Naive thymus-derived CD4-positive, alpha-beta T cell (primary cell): ENCODE results near the gene ADPRHL1. TPM values are rescaled to one million over a fixed set of nuclear protein-coding genes. Genes with fewer than 3 reads are reported as not detected.
A peak's percentile ranks its signal among the peaks of the same experiment; 100 is the strongest.

ENCODE experiments used
- ATAC-seq: fragments of 150-1000 bp; cut with Tn5 transposase; 2 replicates; pipeline ENCODE4 v1.10.0; 2021; ENCODE audit warnings: mild to moderate bottlenecking, moderate library complexity
- CTCF ChIA-PET: fragments of 350-600 bp; sonication (Branson Sonifier 250); formaldehyde crosslinking; loops from one replicate; lab custom pipeline; 2021; ENCODE audit warnings: antibody characterized with exemption; lab: Charles Lee
- POLR2A ChIA-PET: fragments of 350-600 bp; sonication (Branson Sonifier 250); formaldehyde crosslinking; loops from one replicate; lab custom pipeline; 2021; ENCODE audit warnings: antibody characterized with exemption, inconsistent platforms; lab: Charles Lee
- DNase-seq, 9 donors: peaks; one replicate each; pipeline versions ENCODE4 v3.0.0 to v3.0.0-alpha.2; 2020 to 2022; ENCODE audit warnings: mixed read lengths in 1 of 9
- H3K27ac ChIP-seq: one replicate; pipeline ENCODE4 v1.7.0; 2013; ENCODE audit warnings: mild to moderate bottlenecking, low read depth, low read length, moderate library complexity
- H3K27me3 ChIP-seq, 2 donors: one replicate each; pipeline ENCODE4 v1.7.0; 2013; ENCODE audit warnings: low read length in 2 of 2, mild to moderate bottlenecking in 2 of 2, moderate library complexity in 2 of 2; ENCODE audit not compliant: control insufficient read depth in 2 of 2, insufficient read depth in 2 of 2
- H3K36me3 ChIP-seq, 3 experiments: 1 replicate in 2 of 3; 2 replicates in 1 of 3; pipeline ENCODE4 v1.7.0; 2013; ENCODE audit warnings: low read length in 3 of 3, mild to moderate bottlenecking in 3 of 3, moderate library complexity in 1 of 3; ENCODE audit not compliant: insufficient read depth in 3 of 3, control insufficient read depth in 2 of 3
- H3K4me1 ChIP-seq, 2 donors: one replicate each; pipeline ENCODE4 v1.7.0; 2013; ENCODE audit warnings: low read length in 2 of 2, mild to moderate bottlenecking in 2 of 2, moderate library complexity in 1 of 2; ENCODE audit not compliant: control insufficient read depth in 2 of 2, insufficient read depth in 2 of 2
- H3K4me3 ChIP-seq: 2 replicates; pipeline ENCODE4 v1.7.0; 2013; ENCODE audit warnings: mild to moderate bottlenecking, low read length
- H3K9me3 ChIP-seq, 3 experiments: 1 replicate in 2 of 3; 2 replicates in 1 of 3; pipeline ENCODE4 v1.7.0; 2013; ENCODE audit warnings: low read length in 3 of 3; ENCODE audit not compliant: control insufficient read depth in 2 of 3
- H3K27ac Mint-ChIP-seq, 9 donors: one replicate each; pipeline ENCODE4 v1.8.0; 2020 to 2022; ENCODE audit warnings: mixed read lengths in 9 of 9, mild to moderate bottlenecking in 8 of 9, moderate library complexity in 5 of 9, inconsistent platforms in 2 of 9
- H3K27me3 Mint-ChIP-seq, 5 donors: one replicate each; pipeline ENCODE4 v1.8.0; 2021 to 2022; ENCODE audit warnings: mixed read lengths in 5 of 5, mild to moderate bottlenecking in 1 of 5
- H3K36me3 Mint-ChIP-seq, 5 donors: one replicate each; pipeline ENCODE4 v1.8.0; 2020 to 2022; ENCODE audit warnings: mixed read lengths in 5 of 5, mild to moderate bottlenecking in 3 of 5, inconsistent platforms in 1 of 5
- H3K4me1 Mint-ChIP-seq, 7 donors: one replicate each; pipeline ENCODE4 v1.8.0; 2020 to 2022; ENCODE audit warnings: mixed read lengths in 7 of 7, mild to moderate bottlenecking in 3 of 7, inconsistent platforms in 1 of 7
- H3K4me3 Mint-ChIP-seq, 10 donors: one replicate each; pipeline ENCODE4 v1.8.0; 2020 to 2022; ENCODE audit warnings: mild to moderate bottlenecking in 10 of 10, mixed read lengths in 10 of 10, moderate library complexity in 6 of 10, inconsistent platforms in 2 of 10
- H3K9me3 Mint-ChIP-seq, 11 donors: one replicate each; pipeline ENCODE4 v1.8.0; 2020 to 2022; ENCODE audit warnings: mixed read lengths in 11 of 11, mild to moderate bottlenecking in 4 of 11, inconsistent platforms in 1 of 11, moderate library complexity in 1 of 11
- intact Hi-C, 2 donors: fragments of 100-400 bp; cut with micrococcal nuclease; formaldehyde crosslinking; loops; one replicate each; pipeline ENCODE4 v1.15.1; 2023
- polyA plus RNA-seq, 2 donors: library from polyadenylated mRNA; unstranded; fragments of 300-500 nt; fragmentation: Illumina TruSeq; gene quantifications; one replicate each; pipeline ENCODE4 v1.2.3, GENCODE V29; 2021
- total RNA-seq, 6 experiments: library from RNA in 5 of 6; stranded (reverse) in 5 of 6; gene quantifications; 1 replicate in 5 of 6; 2 replicates in 1 of 6; pipeline ENCODE4 v1.2.3 and lab custom pipeline; 2021 to 2026

The ADPRHL1 gene
- total and polyA plus RNA-seq, 7 experiments from 2014 or later: 0.12 to 2.0 (median 1.1) TPM; not detected in 1

- ChIA-PET POLR2A (no interaction called here), CTCF (interaction anchor here (0.7 kb wide), 1 partner anchor 358 kb away, joined by 3 read pairs; no protein-coding TSS in a partner anchor)
- intact Hi-C loops: no loop called here
- DNase-seq (no peak), ATAC-seq (no peak)
- Histone ChIP-seq H3K27ac (no peak overlapping the region), H3K9me3 (no peaks in the 10 kb centered on the region), H3K36me3 (no peaks in the 10 kb centered on the region), H3K4me3 (no peak overlapping the region), H3K4me1 (no peaks in the 10 kb centered on the region), H3K27me3 (no peaks in the 10 kb centered on the region)
- H3K36me3 Mint-ChIP-seq: no peaks in the 10 kb centered on the region
- no peak overlapping the region for H3K27ac Mint-ChIP-seq
- no peaks in the 10 kb centered on the region for H3K9me3 Mint-ChIP-seq
- no peaks in the 10 kb centered on the region for H3K4me1 Mint-ChIP-seq
- H3K4me3 Mint-ChIP-seq: no peak overlapping the region
- no peaks in the 10 kb centered on the region for H3K27me3 Mint-ChIP-seq
Measured at GRCh38 chr13:113399755-113400149, 53.5 kb downstream of the ADPRHL1 start.

- no peak for ATAC-seq
- Mint-ChIP-seq H3K27ac (no peak overlapping the region), H3K27me3 (no peaks in the 10 kb centered on the region), H3K36me3 (no peaks in the 10 kb centered on the region), H3K9me3 (no peaks in the 10 kb centered on the region), H3K4me3 (no peak overlapping the region), H3K4me1 (no peaks in the 10 kb centered on the region)
- intact Hi-C loops: no loop called here
- ChIA-PET POLR2A (no interaction called here), CTCF (interaction anchor here (0.7 kb wide), 1 partner anchor 359 kb away, joined by 3 read pairs; no protein-coding TSS in a partner anchor)
- no peak overlapping the region for H3K4me3 ChIP-seq
- no peaks in the 10 kb centered on the region for H3K27me3 ChIP-seq
- no peaks in the 10 kb centered on the region for H3K36me3 ChIP-seq
- no peaks in the 10 kb centered on the region for H3K4me1 ChIP-seq
- no peak for DNase-seq
- no peaks in the 10 kb centered on the region for H3K9me3 ChIP-seq
- H3K27ac ChIP-seq: no peak overlapping the region
Measured at GRCh38 chr13:113398963-113399754, 54.1 kb downstream of the ADPRHL1 start.

GRCh38 chr13:113397608-113398425 lies 55.5 kb downstream of the ADPRHL1 start:
- ATAC-seq (no peak), DNase-seq (no peak)
- Mint-ChIP-seq H3K9me3 (no peaks in the 10 kb centered on the region), H3K27me3 (no peaks in the 10 kb centered on the region), H3K4me1 (peaks cover 4 to 9% (median 5%) of the 10 kb centered on the region in 7 donors), H3K36me3 (no peaks in the 10 kb centered on the region), H3K27ac (no peak overlapping the region), H3K4me3 (no peak overlapping the region)
- ChIA-PET POLR2A (interaction anchor here (0.6 kb wide), 1 partner anchor 430 kb away, joined by 4 read pairs; no protein-coding TSS in a partner anchor), CTCF (no interaction called here)
- Histone ChIP-seq H3K9me3 (no peaks in the 10 kb centered on the region), H3K4me1 (peaks cover 0 to 7% of the 10 kb centered on the region in 2 donors), H3K27ac (no peak overlapping the region), H3K4me3 (no peak overlapping the region), H3K27me3 (no peaks in the 10 kb centered on the region), H3K36me3 (no peaks in the 10 kb centered on the region)
- intact Hi-C loops: no loop called here

DNA sequence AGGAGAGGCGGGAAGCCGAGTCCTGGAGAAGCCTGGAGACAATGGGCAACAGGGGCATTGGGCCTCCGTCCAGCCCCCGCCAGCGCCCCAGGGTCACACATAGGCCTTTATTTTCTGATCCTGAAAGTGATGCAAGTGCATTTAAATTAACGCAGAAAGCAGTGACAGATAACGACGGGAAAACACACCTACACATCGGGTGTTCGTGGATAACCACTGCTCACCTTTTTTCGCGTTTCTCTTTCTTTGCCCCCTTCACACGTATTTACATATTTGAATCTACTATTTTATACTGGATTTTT lies 59.0 kb downstream of the ADPRHL1 start:
- ATAC-seq (no peak), DNase-seq (no peak)
- no peak overlapping the region for H3K27ac ChIP-seq
- H3K36me3 ChIP-seq: no peaks in the 10 kb centered on the region
- no peak overlapping the region for H3K4me3 ChIP-seq
- Mint-ChIP-seq H3K27ac (no peak overlapping the region), H3K36me3 (no peaks in the 10 kb centered on the region), H3K4me3 (peak overlapping the region in 8 of 10 donors; percentile 27 to 87 (median 51)), H3K27me3 (peaks cover 0 to 4% (median 0%) of the 10 kb centered on the region in 5 donors), H3K4me1 (peaks cover 4 to 9% (median 5%) of the 10 kb centered on the region in 7 donors), H3K9me3 (peaks cover 0 to 7% (median 0%) of the 10 kb centered on the region in 11 donors)
- ChIA-PET CTCF (interaction anchor here (0.7 to 1.6 kb wide), 4 partner anchors 97 to 121 kb away, joined by 3 to 4 read pairs (median 4); no protein-coding TSS in a partner anchor), POLR2A (interaction anchor here (0.7 kb wide), 1 partner anchor 97 kb away, joined by 3 read pairs; the partner anchor contains the start of gene LAMP1)
- H3K9me3 ChIP-seq: no peaks in the 10 kb centered on the region
- peaks cover 0 to 7% of the 10 kb centered on the region in 2 donors for H3K4me1 ChIP-seq
- intact Hi-C loops: loop anchor here (1.0 to 5.0 kb wide), 5 partner anchors 97 to 452 kb away; partner anchors contain the start of genes LAMP1 (in 2 of the 2) and PCID2 (in 1 of the 2)
- H3K27me3 ChIP-seq: no peaks in the 10 kb centered on the region

DNA sequence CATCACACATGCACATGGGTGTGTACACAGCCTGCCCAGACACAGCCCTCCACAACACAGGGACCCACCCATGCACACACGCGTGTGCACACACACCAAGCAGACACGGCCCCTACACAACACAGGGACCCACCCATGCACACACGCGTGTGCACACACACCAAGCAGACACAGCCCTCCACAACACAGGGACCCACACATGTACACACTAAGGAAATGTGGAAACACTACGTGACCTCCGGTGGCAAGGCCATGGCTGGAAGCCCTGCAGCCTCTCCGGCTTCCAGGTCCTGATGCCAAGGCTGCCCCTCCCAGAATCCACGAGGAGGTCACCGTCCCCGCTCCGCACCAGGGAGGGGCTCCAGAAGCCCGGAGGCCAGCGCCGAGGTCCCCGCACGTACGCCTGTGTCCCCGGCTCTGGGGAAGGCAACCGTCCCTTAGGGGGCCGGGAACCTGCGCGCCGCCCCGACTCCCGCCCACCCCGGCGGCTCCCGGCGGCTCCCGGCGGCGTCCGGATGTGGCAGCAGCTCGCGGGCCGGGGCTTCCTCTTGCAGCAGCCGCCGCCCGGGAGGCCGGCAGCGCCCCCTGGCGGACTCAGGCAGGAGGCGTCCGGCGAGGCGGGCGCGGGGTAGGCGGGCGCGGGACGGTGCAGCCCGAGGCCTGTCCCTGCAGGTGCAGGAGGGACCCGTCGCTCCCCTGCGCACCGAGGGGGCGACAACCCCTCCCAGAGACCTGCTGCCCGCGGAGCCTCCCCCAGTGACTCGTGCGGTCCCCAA lies 59.5 kb downstream of the ADPRHL1 start:
- ATAC-seq (peak; percentile 99), DNase-seq (peak; percentile 75 to 91 (median 86))
- Mint-ChIP-seq H3K4me3 (peak overlapping the region; percentile 84 to 97 (median 90)), H3K4me1 (peaks cover 4 to 9% (median 5%) of the 10 kb centered on the region in 7 donors), H3K27ac (peak overlapping the region in 8 of 9 donors; percentile 29 to 89 (median 72)), H3K9me3 (peaks cover 0 to 7% (median 0%) of the 10 kb centered on the region in 11 donors), H3K27me3 (peaks cover 0 to 4% (median 0%) of the 10 kb centered on the region in 5 donors), H3K36me3 (no peaks in the 10 kb centered on the region)
- Histone ChIP-seq H3K36me3 (no peaks in the 10 kb centered on the region), H3K4me3 (peak overlapping the region; percentile 79), H3K27me3 (no peaks in the 10 kb centered on the region), H3K9me3 (no peaks in the 10 kb centered on the region), H3K27ac (peak overlapping the region; percentile 74), H3K4me1 (peaks cover 0 to 7% of the 10 kb centered on the region in 2 donors)
- ChIA-PET POLR2A (interaction anchor here (0.7 kb wide), 1 partner anchor 96 kb away, joined by 3 read pairs; the partner anchor contains the start of gene LAMP1), CTCF (interaction anchor here (0.6 to 1.6 kb wide), 5 partner anchors 70 to 451 kb away, joined by 3 to 6 read pairs (median 4); no protein-coding TSS in a partner anchor)
- intact Hi-C loops: loop anchor here (1.0 to 5.0 kb wide), 5 partner anchors 96 to 451 kb away; partner anchors contain the start of genes LAMP1 (in 2 of the 2) and PCID2 (in 1 of the 2)
